Coronary artery (tissue), 2 donors: ENCODE measurements around the gene GPC6.

ENCODE experiments used
- DNase-seq: peaks from one replicate; pipeline ENCODE4 v3.0.0-alpha.2; 2017; ENCODE audit warnings: low spot score
- H3K27ac ChIP-seq, 2 donors: fragments of 200-600 bp; sonication (generic); one replicate each; pipeline ENCODE4 v1.5.1; 2016 to 2019
- H3K4me3 ChIP-seq: fragments of 200-600 bp; sonication (generic); 2 replicates; pipeline ENCODE4 v1.5.1; 2016; ENCODE audit warnings: mild to moderate bottlenecking, moderate library complexity
- TF ChIP-seq, protein P1 (sequence below): fragments of 200-600 bp; sonication (generic); IDR thresholded peaks from one replicate; pipeline ENCODE4 v1.5.1; 2019; ENCODE audit warnings: antibody characterized with exemption

The GPC6 gene

DNA sequence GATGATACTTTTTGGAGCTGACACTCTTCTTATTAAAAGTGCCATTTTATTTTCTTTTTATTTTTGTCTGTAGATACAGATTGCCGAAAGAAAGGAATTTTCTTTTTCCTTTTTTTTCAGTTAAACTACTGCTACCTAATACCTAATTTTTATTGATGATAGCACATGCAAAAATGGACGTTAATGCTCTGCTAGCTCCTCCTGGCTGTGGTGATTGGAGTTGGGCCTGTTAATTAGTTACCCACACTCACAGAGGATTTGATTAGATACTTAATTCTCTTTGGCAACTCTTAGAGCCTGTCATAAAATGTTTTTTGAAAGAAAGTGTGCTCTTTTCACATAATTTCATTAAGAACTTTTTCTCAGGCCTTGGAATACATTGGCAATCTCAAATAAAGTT, 886.1 kb downstream of the GPC6 start:
- Histone ChIP-seq H3K27ac (no peak overlapping the region), H3K4me3 (no peak overlapping the region)
- TF ChIP-seq, protein P1, sequence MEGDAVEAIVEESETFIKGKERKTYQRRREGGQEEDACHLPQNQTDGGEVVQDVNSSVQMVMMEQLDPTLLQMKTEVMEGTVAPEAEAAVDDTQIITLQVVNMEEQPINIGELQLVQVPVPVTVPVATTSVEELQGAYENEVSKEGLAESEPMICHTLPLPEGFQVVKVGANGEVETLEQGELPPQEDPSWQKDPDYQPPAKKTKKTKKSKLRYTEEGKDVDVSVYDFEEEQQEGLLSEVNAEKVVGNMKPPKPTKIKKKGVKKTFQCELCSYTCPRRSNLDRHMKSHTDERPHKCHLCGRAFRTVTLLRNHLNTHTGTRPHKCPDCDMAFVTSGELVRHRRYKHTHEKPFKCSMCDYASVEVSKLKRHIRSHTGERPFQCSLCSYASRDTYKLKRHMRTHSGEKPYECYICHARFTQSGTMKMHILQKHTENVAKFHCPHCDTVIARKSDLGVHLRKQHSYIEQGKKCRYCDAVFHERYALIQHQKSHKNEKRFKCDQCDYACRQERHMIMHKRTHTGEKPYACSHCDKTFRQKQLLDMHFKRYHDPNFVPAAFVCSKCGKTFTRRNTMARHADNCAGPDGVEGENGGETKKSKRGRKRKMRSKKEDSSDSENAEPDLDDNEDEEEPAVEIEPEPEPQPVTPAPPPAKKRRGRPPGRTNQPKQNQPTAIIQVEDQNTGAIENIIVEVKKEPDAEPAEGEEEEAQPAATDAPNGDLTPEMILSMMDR, result no peak
- no peak for DNase-seq

DNA sequence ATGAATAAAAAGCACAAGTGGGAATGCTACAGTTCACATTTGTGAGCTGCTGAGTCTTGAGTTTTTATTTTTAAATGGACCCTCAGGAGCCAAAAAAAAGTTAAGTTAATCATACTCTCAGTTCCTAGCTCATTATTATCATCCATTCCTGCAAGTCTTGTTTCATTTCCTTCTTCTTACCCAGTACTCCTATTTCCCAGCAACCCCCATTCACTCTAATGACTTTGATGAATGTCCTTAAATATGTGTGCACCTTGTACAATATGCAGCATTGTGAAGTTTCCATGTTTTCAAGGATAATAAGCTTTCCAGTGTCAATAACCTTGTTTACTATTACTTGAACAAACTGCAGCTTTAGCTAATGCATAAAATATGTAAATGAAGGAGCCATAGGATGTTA, 886.6 kb downstream of the GPC6 start:
- no peak for DNase-seq
- TF ChIP-seq, protein P1, result no peak
- no peak overlapping the region for H3K27ac ChIP-seq
- no peak overlapping the region for H3K4me3 ChIP-seq

DNA sequence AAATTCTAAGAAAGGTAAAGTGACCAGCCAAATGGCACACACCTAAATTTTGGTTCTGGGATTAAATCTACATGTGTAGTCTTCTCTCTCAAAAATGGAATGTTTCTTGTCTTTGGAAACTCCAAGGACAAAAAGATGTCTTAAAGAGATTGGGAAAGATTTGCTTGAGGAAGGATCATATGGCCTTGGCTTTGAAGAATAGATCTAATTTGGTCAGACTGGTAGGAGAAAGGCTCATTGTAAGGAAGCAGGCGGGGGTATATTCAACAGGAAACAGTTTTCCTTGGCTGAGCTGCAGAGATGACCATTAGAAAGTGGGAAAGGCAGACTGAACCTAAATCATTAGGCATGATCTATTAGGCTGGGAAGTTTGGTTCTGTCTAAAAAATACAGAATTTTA, 887.6 kb downstream of the GPC6 start:
- no peak for DNase-seq
- TF ChIP-seq, protein P1, result no peak
- no peak overlapping the region for H3K27ac ChIP-seq
- no peak overlapping the region for H3K4me3 ChIP-seq

DNA sequence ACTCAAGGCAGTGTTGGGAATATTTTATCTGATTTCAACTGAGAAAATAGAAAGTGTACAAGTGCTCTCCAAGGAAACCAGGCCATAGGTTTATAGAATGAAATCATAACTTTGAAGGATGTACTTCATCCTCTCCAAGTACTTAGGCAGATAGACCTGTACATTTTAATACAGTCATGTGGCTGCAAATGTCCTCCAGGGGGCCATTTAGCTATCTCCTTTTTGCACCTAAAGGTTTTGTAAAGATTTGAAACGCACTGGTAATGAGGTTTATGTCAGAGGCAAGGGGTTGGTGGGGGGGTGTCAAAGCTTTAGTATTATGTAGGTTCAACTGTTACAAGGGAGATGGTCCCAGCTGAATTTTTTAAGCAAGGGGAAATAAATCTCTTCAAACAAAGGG, 888.4 kb downstream of the GPC6 start:
- no peak for DNase-seq
- TF ChIP-seq, protein P1, result no peak
- no peak overlapping the region for H3K4me3 ChIP-seq
- no peak overlapping the region for H3K27ac ChIP-seq

DNA sequence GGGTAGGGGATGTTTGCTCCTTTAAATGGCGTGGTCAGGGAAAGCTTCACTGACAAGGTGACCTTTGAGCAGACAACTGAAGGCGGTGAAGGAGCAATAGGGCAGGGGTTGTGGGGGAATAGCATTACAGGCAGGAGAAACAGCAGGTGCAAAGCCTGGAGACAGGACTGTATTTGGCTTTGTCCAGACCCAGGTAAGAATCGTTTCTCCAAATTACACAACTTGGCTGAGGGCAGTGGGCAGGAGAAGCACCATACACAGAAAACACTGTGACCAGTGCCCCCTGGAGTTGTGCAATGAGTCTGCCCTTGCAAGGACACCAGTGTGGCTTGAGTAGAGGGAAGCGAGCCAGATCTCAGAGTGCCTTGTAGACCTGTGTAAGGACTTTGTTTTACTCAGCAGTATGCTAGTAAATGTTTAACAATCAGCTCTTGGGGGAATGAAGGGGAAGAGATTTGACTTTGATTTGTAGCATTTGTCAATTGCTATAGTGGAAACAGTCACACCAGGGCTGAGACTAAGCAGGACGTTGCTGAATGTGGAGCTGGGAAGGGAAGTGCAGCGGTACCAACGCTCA, 892.8 kb downstream of the GPC6 start:
- H3K27ac ChIP-seq, result no peak overlapping the region
- DNase-seq, result no peak
- no peak overlapping the region for H3K4me3 ChIP-seq
- TF ChIP-seq, protein P1, result no peak

DNA sequence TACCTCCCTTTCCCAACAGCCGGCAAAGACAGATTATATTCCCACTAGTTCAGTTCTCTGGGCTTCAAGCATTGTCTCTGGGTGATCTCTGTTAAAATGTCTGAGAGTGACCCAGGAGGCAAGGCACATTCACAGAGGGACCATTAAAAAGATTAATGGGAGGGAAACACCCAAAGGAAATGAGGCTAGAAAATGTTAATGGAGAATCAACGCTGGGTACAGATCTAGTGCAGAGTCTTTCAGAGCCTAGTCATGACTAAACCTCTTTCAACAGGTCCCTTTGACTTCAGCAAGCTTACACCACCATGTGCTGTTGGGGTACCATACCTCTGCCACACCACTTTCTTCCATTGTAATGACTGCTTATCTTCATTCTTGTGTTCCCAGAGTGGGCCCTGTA, 894.3 kb downstream of the GPC6 start:
- no peak overlapping the region for H3K4me3 ChIP-seq

DNA sequence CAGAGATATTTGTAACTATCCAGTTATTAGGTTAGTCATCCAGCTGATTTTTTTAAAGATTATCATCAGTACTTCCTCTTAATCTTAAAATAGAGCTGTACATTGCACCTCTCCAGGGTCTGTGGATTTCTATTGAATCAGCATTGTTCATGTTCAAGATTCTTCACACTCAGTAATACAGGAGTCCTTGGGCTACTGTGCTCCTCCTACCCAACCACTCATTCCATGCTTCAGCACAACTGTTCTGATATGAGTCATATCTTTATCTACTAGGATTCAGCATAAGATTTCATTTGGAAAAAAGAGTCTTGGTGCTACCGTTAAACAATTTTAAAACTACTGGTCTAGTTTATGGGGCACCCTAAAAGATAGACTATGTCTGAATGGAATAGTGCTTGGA, 895.1 kb downstream of the GPC6 start:
- DNase-seq, result no peak
- TF ChIP-seq, protein P1, result no peak
- H3K27ac ChIP-seq, result no peak overlapping the region
- H3K4me3 ChIP-seq, result no peak overlapping the region

More for the DNA sequence above, 894.3 kb downstream of the GPC6 start:
- H3K27ac ChIP-seq, result no peak overlapping the region
- no peak for DNase-seq
- TF ChIP-seq, protein P1, result no peak
